GM10266 (cell line): ENCODE measurements around the gene TBL3.

ENCODE experiments used
- DNase-seq: peaks from one replicate; pipeline ENCODE4 v3.0.0; 2012; ENCODE audit errors: extremely low spot score
- CTCF ChIP-seq: IDR thresholded peaks from 2 replicates; pipeline ENCODE4 v1.5.1; 2012; ENCODE audit warnings: mild to moderate bottlenecking, low read depth; ENCODE audit not compliant: control insufficient read depth, insufficient read depth; ENCODE audit errors: missing control alignments

The TBL3 gene

GRCh38 chr16:1929578-1930337 is 42.1 kb upstream of the TBL3 start:
- TF ChIP-seq CTCF, result peak; percentile 98
- DNase-seq, result peak; percentile 99

GRCh38 chr16:1930338-1930720 is 41.5 kb upstream of the TBL3 start:
- no peak for TF ChIP-seq CTCF
- no peak for DNase-seq

GRCh38 chr16:1932050-1933028 is 39.5 kb upstream of the TBL3 start:
- no peak for DNase-seq
- TF ChIP-seq CTCF, result no peak

GRCh38 chr16:1933097-1933661 is 38.7 kb upstream of the TBL3 start:
- TF ChIP-seq CTCF, result no peak
- no peak for DNase-seq

GRCh38 chr16:1936945-1937479 is 34.8 kb upstream of the TBL3 start:
- TF ChIP-seq CTCF, result no peak
- no peak for DNase-seq

- no peak for TF ChIP-seq CTCF
- DNase-seq, result no peak
Observed at GRCh38 chr16:1938316-1938715, 33.5 kb upstream of the TBL3 start.
